Glomerular endothelial cell (primary cell): ENCODE data around the gene RAPGEFL1. TPM values are rescaled to one million over a fixed set of nuclear protein-coding genes. Genes with fewer than 3 reads are reported as not detected.
"Not testable (repeated sequence)": the region's sequence is repeated elsewhere in the genome, so short reads cannot be mapped to it uniquely, and the experiment has no call there.

Source experiments
- DNase-seq: peaks from one replicate; pipeline ENCODE4 v3.0.0-alpha.2; 2011; ENCODE audit warnings: low read depth, low spot score; ENCODE audit errors: extremely low read depth
- total RNA-seq: library from RNA; depleted of rRNA; stranded (reverse); fragments of >200 nt; gene quantifications from 2 replicates; pipeline ENCODE4 v1.2.3, GENCODE V29; 2015

The RAPGEFL1 gene
- total RNA-seq, 1 donor from 2014 or later: 4.6 TPM

DNA sequence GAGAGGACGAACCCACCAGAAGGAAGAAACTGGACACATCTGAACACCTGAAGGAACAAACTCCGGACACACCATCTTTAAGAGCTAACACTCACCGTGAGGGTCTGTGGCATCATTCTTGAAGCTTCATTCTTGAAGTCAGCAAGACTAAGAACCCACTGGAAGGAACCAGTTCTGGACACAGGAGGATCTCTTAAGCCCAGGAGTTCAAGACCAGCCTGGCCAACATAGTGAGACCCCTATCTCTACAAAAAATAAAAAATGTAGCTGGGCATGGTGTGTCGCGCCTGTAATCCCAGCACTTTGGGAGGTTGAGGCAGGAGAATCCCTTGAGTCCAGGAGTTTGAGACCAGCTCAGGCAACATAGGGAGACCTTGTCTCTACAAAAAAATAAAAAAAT lies 21.3 kb downstream of the RAPGEFL1 start:
- DNase-seq: no peak

DNA sequence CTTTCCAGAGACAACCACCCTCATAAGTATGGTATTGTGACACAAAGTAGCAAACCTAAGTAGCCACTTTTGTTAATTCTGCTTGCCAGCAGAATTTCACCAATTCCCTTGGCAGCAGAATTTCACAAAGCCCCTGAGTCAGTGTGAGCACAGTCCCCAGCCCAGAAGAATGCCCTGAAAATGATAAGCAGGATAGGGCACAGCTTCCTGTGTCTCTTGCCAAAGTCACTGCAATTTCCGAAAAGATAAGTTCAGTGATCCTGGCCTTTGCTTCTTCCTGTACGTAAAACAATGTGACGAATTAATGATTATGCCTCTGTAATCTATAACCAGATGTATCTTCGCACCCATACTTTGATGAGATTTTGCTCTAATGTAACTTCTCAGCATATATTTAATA lies 25.9 kb downstream of the RAPGEFL1 start:
- no peak for DNase-seq

DNA sequence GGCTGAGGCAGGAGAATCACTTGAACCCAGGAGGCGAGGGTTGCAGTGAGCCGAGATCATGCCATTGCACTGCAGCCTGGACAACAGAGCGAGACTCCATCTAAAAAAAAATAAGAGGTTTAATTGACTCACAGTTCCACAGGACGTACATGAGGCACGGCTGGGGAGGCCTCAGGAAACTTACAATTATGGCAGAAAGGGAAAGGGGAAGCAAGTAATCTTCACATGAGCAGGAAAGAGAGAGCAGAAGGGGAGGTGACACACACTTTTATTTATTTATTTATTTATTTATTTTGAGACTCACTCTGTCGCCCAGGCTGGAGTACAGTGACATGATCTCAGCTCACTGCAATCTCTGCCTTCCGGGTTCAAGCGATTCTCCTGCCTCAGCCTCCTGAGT lies 28.9 kb downstream of the RAPGEFL1 start:
- DNase-seq: not testable (repeated sequence)

DNA sequence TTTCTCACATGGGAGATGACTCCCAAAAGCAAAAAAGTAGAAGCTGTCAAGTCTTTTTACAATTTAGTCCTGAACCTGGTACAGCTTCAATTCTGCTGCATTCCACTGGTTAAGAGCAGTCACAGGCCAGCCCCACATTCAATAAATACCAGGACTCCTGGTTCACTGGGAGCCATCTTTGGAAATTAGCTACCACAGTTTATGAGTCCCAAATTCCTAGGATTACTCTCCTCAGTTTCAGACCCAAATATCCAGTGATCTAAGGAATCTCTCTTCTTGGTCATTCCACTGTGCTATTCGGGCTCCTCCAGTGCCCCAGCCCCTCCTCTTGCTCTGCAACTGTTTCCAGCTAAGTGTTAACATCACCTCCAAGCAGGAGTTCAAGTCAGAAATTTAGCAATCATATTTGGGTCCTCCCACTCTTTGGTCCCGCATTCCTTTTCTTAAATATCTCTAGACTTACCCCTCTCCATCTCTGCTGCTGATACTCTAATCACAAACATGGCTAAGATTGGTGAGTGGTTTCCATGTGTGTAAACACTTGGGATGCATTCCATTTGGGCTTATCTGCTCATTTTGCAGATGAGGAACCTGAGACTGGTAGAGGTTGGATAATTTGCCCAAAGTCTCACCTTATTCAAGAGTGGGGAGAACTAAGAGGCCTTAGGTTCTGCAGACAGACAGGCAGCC lies 32.3 kb downstream of the RAPGEFL1 start:
- no peak for DNase-seq

DNA sequence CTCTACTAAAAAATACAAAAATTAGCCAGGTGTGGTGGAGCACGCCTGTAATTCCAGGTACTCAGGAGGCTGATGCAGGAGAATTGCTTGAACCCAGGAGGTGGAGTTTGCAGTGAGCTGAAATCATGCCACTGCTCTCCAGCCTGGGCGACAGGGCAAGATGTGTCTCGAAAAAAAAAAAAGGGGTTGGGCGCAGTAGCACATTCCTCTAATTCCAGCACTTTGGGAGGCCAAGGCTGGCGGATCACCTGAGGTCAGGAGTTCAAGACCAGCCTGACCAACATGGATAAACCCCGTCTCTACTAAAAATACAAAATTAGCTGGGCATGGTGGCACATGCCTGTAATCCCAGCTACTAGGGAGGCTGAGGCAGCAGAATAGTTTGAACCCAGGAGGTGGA lies 36.6 kb downstream of the RAPGEFL1 start:
- DNase-seq: not testable (repeated sequence)

DNA sequence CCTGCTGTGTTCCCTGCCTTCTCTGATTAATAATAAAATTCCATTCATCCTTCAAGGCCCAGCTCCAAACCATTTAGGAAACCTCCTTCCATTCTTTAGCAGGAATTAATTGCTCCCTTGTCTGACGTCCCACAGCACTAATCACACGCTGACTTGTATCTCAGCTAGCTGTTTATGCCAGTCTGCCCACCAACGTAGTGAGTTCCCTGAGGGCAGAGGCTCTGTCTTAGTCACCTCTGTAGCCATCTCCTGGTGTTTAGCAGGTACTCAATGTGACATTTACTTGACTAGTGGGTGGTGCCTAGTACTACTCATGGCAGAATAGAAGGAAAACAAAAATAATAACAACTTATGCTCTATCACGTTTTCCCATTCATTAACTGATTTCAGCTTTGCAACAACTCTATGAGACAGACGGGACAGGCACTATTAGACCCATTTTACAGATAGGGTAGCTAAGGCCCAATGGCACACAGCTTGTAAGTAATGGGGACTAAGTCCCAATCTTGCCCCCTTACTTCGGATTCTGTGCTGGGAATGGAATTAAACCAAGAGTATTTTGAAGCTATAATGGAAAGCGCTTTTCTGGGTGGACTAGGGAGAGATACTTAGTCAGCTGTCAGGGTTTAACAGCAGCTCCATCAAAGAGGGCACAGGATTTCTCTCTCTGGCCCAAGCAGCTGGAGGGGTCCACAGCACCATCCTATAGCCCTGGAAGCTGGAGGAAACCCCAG lies 40.9 kb downstream of the RAPGEFL1 start:
- no peak for DNase-seq

DNA sequence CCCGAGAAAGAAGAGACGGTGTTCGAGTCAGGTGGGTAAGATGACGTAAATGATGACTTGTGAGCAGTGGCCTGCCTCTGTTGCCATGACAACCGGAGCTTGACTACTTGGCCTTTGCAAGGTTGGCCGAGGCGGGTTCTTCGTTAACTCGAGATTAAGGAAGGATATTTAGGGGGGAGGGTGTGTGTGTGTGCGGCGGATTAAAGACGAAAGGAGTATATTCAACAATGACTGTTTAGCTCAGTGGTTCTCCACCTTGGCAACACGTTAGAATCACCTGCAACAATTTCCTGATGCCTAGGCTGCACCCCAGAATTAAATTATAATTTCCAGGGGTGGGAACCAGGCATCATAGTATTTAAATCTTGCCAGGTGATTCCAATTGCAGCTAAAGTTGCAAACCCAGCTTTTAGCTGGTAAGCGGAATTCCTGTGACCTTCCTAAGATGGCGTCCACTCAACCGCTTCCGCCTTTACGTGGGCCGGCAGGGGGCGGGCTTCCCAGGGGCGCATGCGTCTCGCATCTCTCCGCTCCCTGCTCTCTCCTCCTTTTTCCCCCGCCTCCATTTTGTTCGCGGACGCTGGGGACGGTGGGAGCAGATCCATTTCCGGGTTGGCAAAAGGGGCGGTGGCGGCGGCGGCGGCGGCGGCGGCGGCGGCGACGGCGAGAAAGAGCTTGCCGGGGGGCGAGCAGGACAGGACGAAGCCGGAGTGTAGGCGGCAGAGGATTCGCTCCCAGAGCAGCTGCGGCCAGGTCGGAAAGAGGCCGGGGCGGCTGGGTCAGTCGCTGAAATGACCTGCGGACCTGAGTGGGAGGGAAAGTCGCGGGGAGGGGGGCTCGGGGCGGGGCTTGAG lies 41.7 kb downstream of the RAPGEFL1 start, which contains the start of gene WIPF2:
WIPF2 (plus strand) TSS at position 565 of the 854 bp plus-strand sequence. CDS start 37,156 bp downstream, outside the sequence.
- DNase-seq: peak; percentile 61

DNA sequence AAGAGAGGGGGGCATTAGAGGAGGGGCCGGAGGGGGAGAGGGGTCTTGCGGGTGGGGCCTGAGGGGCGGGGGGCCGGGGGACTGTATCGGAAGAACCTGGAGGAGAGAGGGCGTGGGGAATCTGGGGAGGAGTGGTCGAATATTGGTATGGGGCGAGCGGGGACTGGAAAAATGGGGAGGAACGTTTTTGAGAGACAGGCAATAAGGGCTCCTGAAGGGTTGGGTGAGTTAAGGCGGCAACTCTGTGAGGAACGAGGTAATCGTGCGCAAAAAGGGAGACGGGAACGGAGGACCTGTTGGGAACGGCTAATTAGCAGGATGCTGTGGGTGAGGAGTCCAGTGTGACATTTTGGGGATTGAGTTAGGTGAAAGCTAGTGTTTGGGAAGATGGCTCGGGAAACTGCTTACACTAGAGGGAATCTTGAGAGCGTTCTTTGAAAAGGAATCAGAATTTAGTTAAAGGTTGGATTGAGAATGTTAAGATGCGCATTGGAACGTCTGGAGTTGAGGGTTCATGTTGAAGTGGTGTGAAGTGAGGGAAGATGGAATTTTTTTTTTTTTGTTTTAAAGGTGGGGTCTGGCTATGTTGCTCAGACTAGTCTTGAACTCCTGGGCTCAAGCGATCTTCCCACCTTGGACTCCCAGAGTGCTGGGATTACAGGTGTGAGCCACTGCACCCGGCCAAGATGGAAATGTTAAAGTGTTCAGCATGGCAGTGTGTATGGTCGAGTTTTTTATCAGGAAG lies 42.5 kb downstream of the RAPGEFL1 start:
- no peak for DNase-seq

DNA sequence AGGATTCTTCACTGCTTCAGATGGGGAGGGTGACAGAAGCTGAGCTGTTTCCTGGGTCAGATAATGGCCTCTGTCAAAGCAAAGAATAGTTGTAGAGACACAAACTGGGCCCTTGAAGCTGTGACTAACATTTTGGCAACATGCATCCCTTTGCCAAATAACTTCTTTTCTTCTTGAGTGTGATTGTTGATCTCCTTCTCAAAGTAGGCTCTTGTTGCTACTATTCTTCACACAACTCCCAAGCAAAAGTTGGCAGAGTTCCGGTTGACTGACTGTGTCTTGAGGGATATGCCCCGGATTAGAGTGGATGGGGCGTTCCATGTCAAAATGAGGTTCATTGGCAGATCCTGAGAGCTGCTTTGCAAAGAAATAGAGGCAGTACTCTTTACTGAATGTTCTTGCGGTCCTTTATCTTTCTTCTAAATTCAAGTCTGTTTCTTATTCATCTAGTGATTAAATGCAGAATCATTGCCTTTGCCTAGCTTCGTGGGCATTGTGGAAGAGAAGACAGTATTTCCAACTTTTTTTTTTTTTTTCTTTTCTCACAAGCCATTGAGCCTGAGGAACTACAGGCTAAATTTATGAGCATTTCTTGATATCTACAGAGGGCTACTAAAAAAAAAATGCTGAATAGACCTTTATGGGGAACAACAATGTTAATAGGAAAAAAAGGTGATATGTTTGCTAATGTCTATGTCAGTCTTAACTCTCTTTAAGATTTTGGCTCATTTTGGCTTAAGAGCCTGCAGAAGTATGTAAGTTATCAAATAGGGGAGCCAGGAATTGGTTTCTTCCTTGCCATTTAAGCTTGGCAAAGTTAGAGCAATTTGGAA lies 47.7 kb downstream of the RAPGEFL1 start:
- DNase-seq: no peak

DNA sequence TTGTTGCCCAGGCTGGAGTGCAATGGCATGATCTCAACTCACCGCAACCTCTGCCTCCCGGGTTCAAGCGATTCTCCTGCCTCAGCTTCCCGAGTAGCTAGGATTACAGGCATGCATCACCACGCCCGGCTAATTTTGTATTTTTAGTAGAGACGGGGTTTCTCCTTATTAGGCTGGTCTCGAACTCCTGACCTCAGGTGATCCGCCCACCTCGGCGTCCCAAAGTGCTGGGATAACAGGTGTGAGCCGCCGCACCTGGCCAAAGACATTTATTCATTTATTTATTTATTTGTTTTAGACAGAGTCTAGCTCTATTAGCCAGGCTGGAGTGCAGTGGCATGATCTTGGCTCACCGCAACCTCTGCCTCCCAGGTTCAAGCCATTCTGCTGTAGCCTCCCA lies 51.9 kb downstream of the RAPGEFL1 start:
- DNase-seq: not testable (repeated sequence)

DNA sequence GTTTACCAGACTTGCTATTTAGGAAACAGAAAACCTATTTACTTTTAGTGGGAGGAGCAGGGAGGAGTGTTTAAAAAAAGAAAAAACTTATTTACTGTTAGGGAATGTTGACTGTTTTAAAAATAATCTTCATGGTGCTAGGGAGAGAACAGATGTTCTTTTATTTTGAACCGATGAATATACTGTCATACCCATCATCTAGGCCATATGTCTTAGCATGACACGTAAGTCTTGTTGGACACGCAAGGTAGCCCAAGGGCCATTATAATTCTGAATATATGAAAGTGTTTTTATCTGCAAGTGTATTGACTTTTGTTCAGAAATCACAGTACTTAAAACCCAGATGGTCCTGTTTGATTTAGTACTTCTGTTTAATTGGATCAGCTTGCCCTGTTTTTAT lies 53.4 kb downstream of the RAPGEFL1 start:
- no peak for DNase-seq

DNA sequence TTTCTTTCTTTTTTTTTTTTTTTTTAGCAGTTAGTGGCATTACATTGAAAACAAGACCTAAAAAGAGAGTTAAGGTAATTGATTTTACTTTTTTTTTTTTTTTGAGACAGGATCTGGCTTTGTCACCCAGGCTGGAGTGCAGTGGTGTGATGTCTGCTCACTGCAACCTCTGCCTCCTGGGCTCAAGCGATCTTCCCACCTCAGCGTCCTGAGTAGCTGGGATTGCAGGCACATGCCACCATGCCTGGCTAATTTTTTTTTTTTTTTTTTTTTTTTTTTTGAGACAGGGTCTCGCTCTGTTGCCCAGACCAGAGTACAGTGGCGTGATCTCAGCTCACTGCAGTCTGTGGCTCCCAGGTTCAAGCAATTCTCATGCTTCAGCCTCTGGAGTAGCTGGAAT lies 54.7 kb downstream of the RAPGEFL1 start:
- not testable (repeated sequence) for DNase-seq

DNA sequence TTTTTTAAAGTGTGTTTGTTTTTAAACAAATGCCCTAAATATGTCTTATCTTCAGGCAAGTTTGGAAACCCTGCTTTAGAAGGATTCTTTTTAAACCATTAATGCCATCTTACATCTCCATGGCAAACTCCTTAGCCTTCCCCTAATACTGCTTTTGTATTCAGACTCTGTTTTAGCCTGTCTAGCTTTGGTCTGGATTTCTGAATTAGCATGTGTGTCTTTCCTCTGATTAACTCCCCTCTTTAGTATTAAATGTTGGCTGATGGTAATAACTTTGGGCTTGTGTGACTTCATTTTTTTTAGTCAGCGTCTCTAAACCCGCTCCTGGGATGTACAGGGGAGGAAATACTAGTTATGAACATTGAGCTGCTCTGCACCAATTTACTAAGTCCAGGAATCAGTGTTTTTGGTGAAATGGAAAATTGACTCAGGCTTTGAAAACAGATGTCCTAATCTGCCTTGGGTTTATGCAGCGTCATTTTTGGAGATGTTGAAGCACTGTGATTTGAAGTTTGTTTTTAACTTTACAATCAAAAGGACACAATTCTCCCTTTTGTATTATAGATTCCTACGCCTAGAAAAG lies 64.1 kb downstream of the RAPGEFL1 start:
- DNase-seq: no peak

DNA sequence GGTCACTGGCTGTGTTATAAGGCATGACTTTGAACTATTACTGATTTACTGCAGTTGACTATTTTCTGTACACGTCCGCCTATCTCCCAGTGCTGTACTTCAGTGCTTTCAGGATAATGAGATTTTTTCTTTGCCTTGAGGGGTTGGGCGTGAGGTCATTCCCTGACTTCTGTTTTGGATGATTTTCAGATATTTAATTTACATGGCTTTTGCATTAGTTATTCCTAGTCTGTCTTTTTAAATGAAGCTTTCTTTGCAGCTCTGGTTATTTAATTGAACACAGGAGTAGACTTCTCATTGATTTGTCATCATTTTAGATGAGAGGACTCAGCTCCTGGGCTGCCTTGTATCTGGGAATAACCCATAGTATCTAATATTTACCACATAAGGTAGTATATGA lies 65.5 kb downstream of the RAPGEFL1 start:
- no peak for DNase-seq

DNA sequence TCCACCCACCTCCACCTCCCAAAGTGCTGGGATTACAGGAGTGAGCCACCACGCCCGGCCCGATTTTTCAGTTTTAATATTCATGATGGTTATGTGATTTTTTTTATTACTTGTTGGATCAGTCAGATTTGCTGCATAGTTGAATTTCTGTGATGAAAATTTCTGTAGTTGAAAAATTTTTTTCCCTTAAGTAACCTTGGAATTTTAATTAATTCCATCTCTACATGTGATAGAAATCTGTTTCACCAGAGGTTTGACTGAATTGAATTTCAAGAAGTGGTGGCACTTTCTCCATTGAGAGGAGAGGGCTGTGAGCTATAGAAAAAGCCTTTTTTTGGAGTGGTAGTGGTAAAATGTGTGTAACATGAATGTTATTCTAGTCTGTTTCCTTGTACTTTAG lies 66.5 kb downstream of the RAPGEFL1 start:
- no peak for DNase-seq

DNA sequence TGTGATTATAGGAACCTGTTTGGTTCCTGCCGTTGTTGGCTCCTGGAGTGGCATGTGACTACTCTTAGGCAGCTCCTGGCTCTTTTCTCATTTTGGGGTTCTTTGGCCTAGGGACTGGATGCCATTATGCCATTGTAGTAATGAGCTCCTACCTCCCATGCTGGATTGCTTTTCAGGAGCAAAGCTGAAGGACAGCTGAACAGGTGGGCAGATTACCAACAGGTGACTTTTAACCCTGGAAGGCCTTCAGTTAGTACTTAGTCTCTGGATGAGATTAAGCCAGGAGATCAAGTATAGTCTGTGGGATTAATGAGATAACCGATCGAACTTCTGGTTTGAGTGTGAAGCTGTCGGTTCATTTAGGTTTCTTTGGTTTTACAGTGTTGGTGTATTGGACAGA lies 67.0 kb downstream of the RAPGEFL1 start:
- DNase-seq: no peak
